Type B pancreatic cell (in vitro differentiated cells): Measurements from ENCODE around the gene CHAC1. TPM values are rescaled to one million over a fixed set of nuclear protein-coding genes. Genes with fewer than 3 reads are reported as not detected.

Experiments used
- DNase-seq: peaks from one replicate; pipeline ENCODE4 v3.0.0; 2021; ENCODE audit warnings: mixed read lengths; ENCODE audit not compliant: unreplicated experiment; ENCODE audit errors: extremely low spot score
- H3K27ac Mint-ChIP-seq: 2 replicates; pipeline ENCODE4 v1.8.0; 2021; ENCODE audit warnings: mild to moderate bottlenecking, mixed read lengths
- H3K27me3 Mint-ChIP-seq: 2 replicates; pipeline ENCODE4 v1.8.0; 2021; ENCODE audit warnings: mixed read lengths
- H3K36me3 Mint-ChIP-seq: 2 replicates; pipeline ENCODE4 v1.8.0; 2021; ENCODE audit warnings: mixed read lengths
- H3K4me1 Mint-ChIP-seq: one replicate; pipeline ENCODE4 v1.8.0; 2021; ENCODE audit warnings: mixed read lengths; ENCODE audit not compliant: unreplicated experiment
- H3K4me3 Mint-ChIP-seq: 2 replicates; pipeline ENCODE4 v1.8.0; 2021; ENCODE audit warnings: mild to moderate bottlenecking, mixed read lengths
- H3K9me3 Mint-ChIP-seq: 2 replicates; pipeline ENCODE4 v1.8.0; 2021; ENCODE audit warnings: mixed read lengths
- CTCF ChIP-seq: fragments of 200-600 bp; sonication (generic); conservative IDR thresholded peaks from 2 replicates; pipeline ENCODE4 v1.5.0; 2021; ENCODE audit warnings: antibody characterized with exemption, mild to moderate bottlenecking
- total RNA-seq: library from RNA; stranded (reverse); gene quantifications from 2 replicates; pipeline ENCODE4 v1.2.1, GENCODE V29; 2021; ENCODE audit warnings: low replicate concordance

CHAC1 gene
- total RNA-seq, 1 donor from 2014 or later, result 7.8 TPM

GRCh38 chr15:40944510-40945296, 8.6 kb upstream of the CHAC1 start:
- Mint-ChIP-seq H3K36me3 (no peaks in the 10 kb centered on the region), H3K4me3 (no peak overlapping the region), H3K4me1 (peaks cover 5% of the 10 kb centered on the region), H3K27me3 (peaks cover 15% of the 10 kb centered on the region), H3K9me3 (no peaks in the 10 kb centered on the region), H3K27ac (no peak overlapping the region)
- DNase-seq, result no peak
- TF ChIP-seq CTCF, result no peak

DNA sequence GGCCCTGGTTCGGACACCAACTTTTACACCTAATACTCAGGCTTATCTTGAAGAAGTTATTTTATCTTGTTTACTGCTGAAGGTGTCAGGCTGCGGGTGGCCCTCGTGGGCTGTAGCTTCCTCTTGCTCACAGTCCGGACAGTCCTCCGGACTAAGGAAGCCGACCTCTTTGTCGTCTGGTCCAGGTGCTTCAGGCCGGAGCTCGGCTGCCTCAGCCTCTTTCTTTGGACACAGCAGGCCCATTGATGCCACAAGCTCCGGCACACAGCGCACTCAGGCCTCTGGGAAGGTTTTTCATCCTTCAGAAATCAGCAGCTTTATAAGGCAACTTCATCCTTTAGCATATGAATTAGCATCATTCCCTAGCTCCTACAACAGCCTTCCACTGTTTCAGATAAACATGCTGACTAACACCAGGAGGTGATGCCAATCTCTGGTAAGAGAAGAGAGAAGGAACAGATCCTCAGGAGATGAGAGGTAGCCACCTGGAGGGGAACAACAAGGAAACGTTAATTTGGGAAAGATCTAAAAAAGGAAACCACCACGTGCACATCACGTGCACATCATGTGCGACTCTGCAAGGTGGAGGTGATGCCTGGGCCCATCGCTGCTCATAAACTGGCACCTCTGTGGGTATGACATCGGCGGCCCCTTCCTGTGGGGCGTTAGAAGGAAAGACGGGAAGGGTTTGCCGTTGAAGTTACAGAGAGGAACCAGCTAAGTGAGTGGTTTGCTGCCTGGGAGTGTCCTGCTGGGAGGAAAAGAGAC, 4.4 kb upstream of the CHAC1 start:
- no peak overlapping the region for H3K27ac Mint-ChIP-seq
- no peaks in the 10 kb centered on the region for H3K9me3 Mint-ChIP-seq
- no peak for DNase-seq
- peaks cover 2% of the 10 kb centered on the region for H3K4me1 Mint-ChIP-seq
- no peak overlapping the region for H3K4me3 Mint-ChIP-seq
- no peak for TF ChIP-seq CTCF
- no peaks in the 10 kb centered on the region for H3K36me3 Mint-ChIP-seq
- H3K27me3 Mint-ChIP-seq, result peaks cover 25% of the 10 kb centered on the region

- H3K4me3 Mint-ChIP-seq, result peak overlapping the region; percentile 24
- TF ChIP-seq CTCF, result no peak
- peaks cover 30% of the 10 kb centered on the region for H3K27me3 Mint-ChIP-seq
Measured at GRCh38 chr15:40949756-40950207, 3.5 kb upstream of the CHAC1 start.

GRCh38 chr15:40951764-40952163, 1.5 kb upstream of the CHAC1 start:
- Mint-ChIP-seq H3K4me3 (peak overlapping the region; percentile 74), H3K36me3 (no peaks in the 10 kb centered on the region), H3K4me1 (peaks cover 9% of the 10 kb centered on the region), H3K9me3 (no peaks in the 10 kb centered on the region), H3K27ac (peak overlapping the region; percentile 62), H3K27me3 (peaks cover 27% of the 10 kb centered on the region)
- TF ChIP-seq CTCF, result no peak
- no peak for DNase-seq

More at GRCh38 chr15:40949756-40950207, 3.5 kb upstream of the CHAC1 start:
- peak overlapping the region; percentile 35 for H3K27ac Mint-ChIP-seq
- DNase-seq, result no peak
- peaks cover 6% of the 10 kb centered on the region for H3K4me1 Mint-ChIP-seq
- no peaks in the 10 kb centered on the region for H3K9me3 Mint-ChIP-seq
- H3K36me3 Mint-ChIP-seq, result no peaks in the 10 kb centered on the region

DNA sequence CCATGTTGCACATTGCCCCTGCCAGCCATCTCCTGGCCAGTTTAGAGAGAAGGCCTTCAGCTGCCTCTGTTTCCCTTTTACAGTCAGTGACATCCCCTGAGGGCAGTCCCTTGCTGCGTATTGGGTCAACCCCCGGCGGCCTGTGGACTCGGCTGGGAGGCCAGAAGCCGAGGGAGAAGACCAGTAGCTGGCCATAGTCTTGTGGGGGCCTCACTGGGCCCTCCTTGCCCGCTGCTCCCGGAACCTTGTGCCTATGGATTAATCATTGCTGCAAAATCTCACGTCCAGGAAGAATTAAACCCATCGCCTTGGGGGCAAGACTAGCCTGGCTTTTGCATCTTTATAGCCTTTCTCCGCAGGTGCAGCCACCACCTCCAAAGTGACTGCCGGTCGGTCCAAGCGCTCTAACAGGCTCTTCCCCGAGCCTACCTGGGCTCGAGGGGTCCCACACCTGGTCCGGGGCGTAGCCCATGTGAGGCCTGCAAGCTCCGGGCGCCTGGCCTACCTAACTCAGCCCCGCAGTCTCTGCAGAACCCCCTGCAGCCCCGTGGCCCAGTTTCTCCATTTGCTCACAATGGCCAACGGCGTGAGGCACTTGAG, 870 bp upstream of the CHAC1 start:
- DNase-seq, result no peak
- peaks cover 27% of the 10 kb centered on the region for H3K27me3 Mint-ChIP-seq

More for the DNA sequence above, 870 bp upstream of the CHAC1 start:
- Mint-ChIP-seq H3K36me3 (no peaks in the 10 kb centered on the region), H3K9me3 (no peaks in the 10 kb centered on the region), H3K27ac (peak overlapping the region; percentile 86), H3K4me3 (peak overlapping the region; percentile 94), H3K4me1 (peaks cover 9% of the 10 kb centered on the region)
- TF ChIP-seq CTCF, result no peak
